Hepatic stellate cell (primary cell): ENCODE data around the gene KPNA4.
"Not testable (repeated sequence)": the region's sequence is repeated elsewhere in the genome, so short reads cannot be mapped to it uniquely, and the experiment has no call there.

ENCODE experiments used
- DNase-seq: peaks from one replicate; pipeline ENCODE4 v3.0.0; 2011; ENCODE audit warnings: low spot score

KPNA4 gene

GRCh38 chr3:160569894-160570652 lies 4.7 kb upstream of the KPNA4 start:
- DNase-seq = no peak

- DNase-seq = no peak
Measured at GRCh38 chr3:160568989-160569388, 3.6 kb upstream of the KPNA4 start.

GRCh38 chr3:160567774-160568173 lies 2.4 kb upstream of the KPNA4 start:
- DNase-seq = no peak

GRCh38 chr3:160566499-160566898 lies 1.1 kb upstream of the KPNA4 start:
- no peak for DNase-seq

DNA sequence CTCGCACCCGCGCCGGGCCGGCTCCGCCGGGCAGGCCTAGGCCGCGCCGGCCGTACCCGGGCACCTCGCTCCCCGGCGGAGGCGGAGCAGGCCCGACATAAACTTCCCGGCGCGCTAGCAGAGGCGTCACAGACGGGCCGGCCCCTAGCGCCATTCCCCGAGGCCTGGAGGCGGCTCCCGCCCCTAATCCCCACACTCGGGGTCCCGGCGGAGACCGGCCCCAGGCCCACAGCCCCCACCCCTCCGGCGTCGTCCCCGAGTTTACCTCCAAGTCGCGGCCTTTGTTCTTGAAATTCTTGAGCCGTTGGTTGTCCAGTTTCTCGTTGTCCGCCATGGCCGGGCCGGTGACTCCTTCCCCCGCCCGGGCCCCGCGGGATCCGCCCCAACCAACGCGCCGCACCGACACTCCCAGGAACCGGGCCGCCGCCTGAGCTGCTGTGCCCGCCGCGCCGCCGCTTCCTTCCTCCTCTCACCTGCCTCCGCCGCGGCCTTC lies 376 bp downstream of the KPNA4 start:
- DNase-seq = peak; percentile 53

DNA sequence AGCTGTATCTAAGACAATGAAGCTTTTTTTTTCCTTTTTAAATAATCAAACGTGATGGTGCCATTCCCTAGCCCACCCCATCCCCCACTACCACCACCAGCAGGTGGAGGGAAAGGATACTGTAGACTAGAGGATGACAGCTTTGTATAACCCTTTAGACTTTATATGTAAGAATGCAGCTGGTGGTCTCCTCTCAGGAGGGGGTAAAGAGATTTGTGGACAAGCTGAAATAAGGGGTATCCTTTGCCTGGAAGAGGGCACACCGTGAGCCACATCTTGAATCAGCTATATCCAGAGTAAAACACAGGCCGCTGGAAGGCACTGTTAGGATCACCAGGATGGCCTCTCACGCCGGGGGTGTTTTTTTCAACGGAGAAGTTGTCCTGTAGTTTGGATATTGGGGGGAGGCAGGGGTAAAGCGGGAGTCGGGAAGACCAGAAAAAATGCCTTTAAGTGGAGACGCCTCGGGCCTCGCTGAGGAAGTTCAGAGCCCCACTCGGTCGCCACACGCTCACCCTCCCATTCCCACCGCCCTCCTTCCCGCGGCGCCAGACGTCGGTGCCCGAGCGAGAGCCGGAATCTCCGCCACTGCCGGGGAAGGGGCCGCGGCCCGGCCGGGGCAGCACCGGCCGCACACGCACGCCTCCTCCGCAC lies 986 bp downstream of the KPNA4 start:
- DNase-seq = no peak

DNA sequence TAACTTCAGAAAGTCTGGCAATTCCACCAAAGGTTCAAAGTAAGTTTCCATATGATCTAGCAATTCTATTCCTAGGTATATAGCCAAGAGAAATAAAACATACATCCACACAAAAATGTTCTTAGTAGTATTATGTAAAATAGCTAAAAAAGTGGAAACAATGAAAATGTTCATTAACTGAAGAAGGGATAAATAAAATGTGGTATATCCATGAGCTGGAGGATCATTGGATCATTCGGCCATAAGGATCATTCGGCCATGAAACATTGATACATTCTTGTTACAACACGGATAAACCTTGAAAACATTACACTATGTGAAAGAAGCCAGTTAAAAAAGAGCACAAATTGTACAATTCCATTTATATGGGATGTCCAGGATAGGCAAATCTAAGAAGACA lies 2.4 kb downstream of the KPNA4 start:
- no peak for DNase-seq

GRCh38 chr3:160557571-160557970 lies 7.8 kb downstream of the KPNA4 start:
- DNase-seq = no peak

- DNase-seq = no peak
Measured at GRCh38 chr3:160556141-160556540, 9.2 kb downstream of the KPNA4 start.

DNA sequence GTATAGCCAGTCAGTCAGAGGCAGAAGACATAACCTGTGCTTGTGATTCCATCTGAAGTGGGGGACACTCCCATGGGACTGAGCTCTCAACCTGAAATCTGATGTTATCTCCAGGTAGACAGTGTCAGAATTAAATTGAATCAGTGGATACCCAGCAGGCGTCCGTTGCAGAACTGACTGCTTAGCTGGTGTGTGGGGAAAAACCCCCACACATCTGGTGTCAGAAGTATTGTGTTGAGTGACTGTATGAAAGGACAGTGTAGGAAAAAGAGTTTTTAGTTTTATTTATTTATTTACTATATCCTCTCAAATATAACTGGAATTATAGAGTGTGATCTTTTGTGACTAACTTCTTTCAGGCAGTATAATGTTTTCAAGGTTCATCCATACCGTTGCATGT lies 10.4 kb downstream of the KPNA4 start:
- no peak for DNase-seq

DNA sequence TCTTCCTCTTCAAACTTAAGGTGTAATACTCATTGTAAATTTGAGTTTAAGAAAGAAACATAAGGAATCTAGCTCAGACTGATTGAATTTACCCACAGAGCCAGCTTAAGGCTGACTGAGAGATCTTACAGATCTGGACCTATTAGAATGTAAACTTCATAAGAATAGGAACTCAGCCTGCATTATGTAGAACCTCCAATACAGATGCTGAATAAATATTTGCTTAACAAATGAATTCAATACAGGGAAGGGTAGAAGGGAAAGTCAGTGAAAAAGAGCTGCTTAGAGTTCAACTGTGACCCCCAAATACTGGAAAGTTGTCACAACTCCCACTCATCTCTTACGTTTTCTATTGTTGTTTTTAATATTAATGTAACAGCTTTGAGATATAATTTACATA lies 11.5 kb downstream of the KPNA4 start:
- DNase-seq = no peak

DNA sequence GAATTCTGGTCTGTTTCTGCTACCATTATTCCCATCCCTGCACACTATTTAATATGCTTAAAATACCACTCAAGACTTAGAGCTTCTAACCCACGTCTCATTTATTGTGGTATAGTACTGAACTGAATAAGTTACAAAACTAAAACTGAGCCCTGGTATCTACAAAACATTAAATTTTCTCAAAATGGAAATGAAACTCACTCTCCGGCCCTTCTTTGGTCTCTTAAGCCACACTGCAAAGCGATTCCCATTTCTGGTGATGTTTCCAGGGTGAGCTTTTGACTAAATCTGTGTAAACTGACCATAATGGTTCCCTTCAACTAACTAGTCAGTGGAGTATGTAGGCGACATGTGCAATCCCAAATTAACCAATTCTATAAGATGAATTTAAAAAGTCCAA lies 18.6 kb downstream of the KPNA4 start:
- DNase-seq = no peak

DNA sequence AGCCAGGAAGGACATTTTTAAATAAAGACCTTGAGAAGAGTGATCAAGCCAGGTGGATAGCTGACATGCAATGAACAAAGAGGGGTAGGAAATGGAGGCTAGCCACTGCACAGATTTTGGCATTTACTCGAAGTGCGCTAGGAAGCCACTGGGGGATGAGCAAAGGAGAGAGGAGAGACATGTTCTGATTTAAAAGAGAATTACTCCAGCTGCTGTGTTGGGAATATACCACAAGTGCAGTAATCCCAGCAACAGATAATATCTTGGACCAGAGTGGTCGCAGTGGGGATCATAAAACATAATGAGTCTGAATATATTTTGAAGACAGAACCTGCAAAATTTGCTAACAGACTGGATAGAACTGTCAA lies 19.9 kb downstream of the KPNA4 start:
- no peak for DNase-seq

GRCh38 chr3:160544844-160545503 lies 20.4 kb downstream of the KPNA4 start:
- DNase-seq = no peak

DNA sequence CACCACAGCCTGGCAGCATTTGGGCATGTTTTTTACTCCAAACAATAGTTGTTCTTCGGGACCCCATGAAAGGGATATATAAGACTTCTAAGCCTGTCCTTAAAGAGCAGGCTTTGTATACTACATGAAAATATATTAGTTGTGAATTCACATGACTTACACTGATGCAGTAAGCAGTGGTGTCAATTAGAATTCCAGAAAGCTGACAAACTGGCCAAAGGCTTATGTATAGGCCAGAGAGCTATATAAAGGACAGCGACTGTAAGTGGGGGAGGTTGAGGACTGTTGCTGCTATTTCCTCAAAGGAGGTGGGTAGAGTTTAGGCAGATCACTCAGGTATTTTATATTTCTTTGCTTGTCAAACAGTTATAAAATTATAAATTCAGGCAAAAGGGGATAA lies 24.8 kb downstream of the KPNA4 start:
- DNase-seq = no peak

DNA sequence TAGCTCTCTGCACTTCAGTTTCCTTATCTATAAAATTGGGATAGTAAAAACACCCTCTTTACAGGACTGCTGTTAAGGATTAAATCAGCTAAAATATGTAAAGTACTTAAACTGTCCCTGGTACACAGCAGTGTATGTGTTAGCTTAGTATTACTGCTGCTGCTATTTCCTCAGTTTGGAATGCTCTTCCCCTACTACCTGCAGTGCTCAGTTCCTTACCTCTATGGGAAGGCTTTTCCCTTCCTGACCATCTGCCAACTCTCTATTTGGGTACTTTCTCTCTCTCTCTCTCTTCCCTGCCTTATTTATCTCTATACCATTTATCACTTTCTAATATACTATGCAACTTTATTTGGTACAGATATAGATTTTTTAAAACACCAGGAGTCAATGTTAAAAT lies 26.5 kb downstream of the KPNA4 start:
- DNase-seq = no peak

- no peak for DNase-seq
Measured at GRCh38 chr3:160537729-160538128, 27.6 kb downstream of the KPNA4 start.

- DNase-seq = no peak
Measured at GRCh38 chr3:160532371-160532770, 33.0 kb downstream of the KPNA4 start.

DNA sequence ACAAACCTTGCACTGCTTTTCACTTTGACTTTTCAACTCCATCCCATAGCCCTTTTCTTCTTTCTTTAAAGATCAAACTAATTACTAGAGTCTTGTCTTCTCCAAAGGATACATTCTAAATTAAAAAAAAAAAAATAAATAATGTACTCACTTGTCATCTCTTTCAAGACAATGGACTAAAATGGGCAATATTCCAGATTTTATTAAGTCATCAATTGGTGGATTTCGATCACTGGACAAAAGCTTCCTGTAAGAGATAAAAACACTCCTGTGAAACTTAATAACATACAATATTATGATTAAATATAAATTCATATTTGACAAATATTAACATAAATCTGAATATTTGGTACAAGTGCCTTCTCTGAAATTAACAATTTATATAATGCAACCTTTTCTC lies 34.1 kb downstream of the KPNA4 start:
- no peak for DNase-seq

DNA sequence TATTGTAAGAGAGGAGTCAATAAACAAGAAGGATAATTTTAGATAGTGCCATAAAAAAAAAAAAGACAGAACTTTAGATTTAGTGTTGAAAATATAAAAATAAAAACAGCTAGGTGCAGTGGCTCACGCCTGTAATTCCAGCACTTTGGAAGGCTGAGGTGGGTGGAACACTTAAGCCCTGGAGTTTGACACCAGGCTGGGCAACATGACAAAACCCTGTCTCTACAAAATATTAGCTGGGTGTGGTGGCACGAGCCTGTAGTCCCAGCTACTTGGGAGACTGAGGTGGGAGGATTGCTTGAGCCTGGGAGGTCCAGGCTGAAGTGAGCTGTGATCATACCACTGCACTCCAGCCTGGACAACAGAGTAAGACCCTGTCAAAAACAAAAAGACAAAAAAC lies 49.0 kb downstream of the KPNA4 start:
- DNase-seq = not testable (repeated sequence)

GRCh38 chr3:160501325-160501724 lies 64.0 kb downstream of the KPNA4 start:
- DNase-seq = no peak

DNA sequence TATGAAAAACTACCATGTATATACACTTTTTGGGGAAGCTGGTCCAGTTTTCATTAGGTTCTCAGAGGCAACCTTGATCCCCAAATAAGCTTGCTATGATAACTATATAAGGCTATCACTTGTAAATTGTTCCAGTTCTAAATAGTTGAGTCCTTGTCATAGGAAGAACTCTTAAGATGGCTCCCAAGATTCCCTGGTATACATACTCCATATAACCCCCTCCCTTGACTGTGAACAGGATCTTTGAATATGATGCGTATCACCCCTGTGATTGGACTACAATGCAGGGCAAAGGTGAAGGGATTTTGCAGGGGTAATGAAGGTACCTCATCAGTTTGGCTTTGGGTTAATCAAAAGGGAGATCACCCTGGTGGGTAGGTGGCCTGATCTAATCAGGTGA lies 67.2 kb downstream of the KPNA4 start:
- DNase-seq = no peak

GRCh38 chr3:160490166-160490565 lies 75.2 kb downstream of the KPNA4 start:
- DNase-seq = no peak
